H1 (cell line): ENCODE data around the gene EXOSC10. TPM values are rescaled to one million over a fixed set of nuclear protein-coding genes. Genes with fewer than 3 reads are reported as not detected.

Experiments
- CTCF ChIA-PET: fragments of 300-600 bp; sonication (Branson Sonifier 250); formaldehyde crosslinking; loops from one replicate; lab custom pipeline; 2021; ENCODE audit not compliant: partially characterized antibody; lab: Charles Lee
- POLR2A ChIA-PET: fragments of 300-600 bp; sonication (Branson Sonifier 250); formaldehyde crosslinking; loops from one replicate; lab custom pipeline; 2021; ENCODE audit warnings: inconsistent platforms; ENCODE audit not compliant: partially characterized antibody; lab: Charles Lee
- DNase-seq, 2 experiments: peaks; one replicate each; pipeline versions ENCODE4 v3.0.0 to v3.0.0-alpha.2; 2010 to 2022; ENCODE audit warnings: low spot score in 2 of 2, low read depth in 1 of 2, mixed read lengths in 1 of 2
- FAIRE-seq: peaks from 2 replicates; lab custom pipeline; 2011; peaks lifted over from hg19 to GRCh38; lab: Jason Lieb, UNC
- H2AFZ ChIP-seq: 2 replicates; pipeline ENCODE4 v1.8.1; 2012; ENCODE audit warnings: low read length, inconsistent platforms
- H2AK5ac ChIP-seq: 2 replicates; pipeline ENCODE4 v1.6.1; 2013; ENCODE audit warnings: low read depth, low read length
- H2BK120ac ChIP-seq: replicated peaks from 2 replicates; pipeline ENCODE3; 2013; ENCODE audit warnings: low read depth, low read length, inconsistent platforms
- H2BK12ac ChIP-seq: 2 replicates; pipeline ENCODE4 v1.6.1; 2013; ENCODE audit warnings: low read depth, low read length
- H2BK15ac ChIP-seq: 2 replicates; pipeline ENCODE4 v1.6.1; 2013; ENCODE audit warnings: low read length
- H2BK20ac ChIP-seq: 2 replicates; pipeline ENCODE4 v1.6.1; 2013; ENCODE audit warnings: low read length
- H2BK5ac ChIP-seq: 2 replicates; pipeline ENCODE4 v1.6.1; 2013; ENCODE audit warnings: low read depth, low read length
- H3K14ac ChIP-seq: 2 replicates; pipeline ENCODE4 v1.6.1; 2013; ENCODE audit warnings: inconsistent platforms; ENCODE audit not compliant: insufficient read length
- H3K18ac ChIP-seq: 2 replicates; pipeline ENCODE4 v1.6.1; 2013; ENCODE audit warnings: low read length; ENCODE audit errors: extremely low read depth
- H3K23ac ChIP-seq: 2 replicates; pipeline ENCODE4 v1.6.1; 2013; ENCODE audit warnings: inconsistent platforms; ENCODE audit not compliant: insufficient read length
- H3K23me2 ChIP-seq: 2 replicates; pipeline ENCODE4 v1.6.1; 2013; ENCODE audit warnings: low read depth, low read length
- H3K27ac ChIP-seq: 2 replicates; pipeline ENCODE4 v1.6.1; 2011; ENCODE audit warnings: low read depth, low read length, inconsistent platforms
- H3K27me3 ChIP-seq, 4 experiments: replicated peaks in 1 of 4; 1 replicate in 1 of 4; 2 replicates in 3 of 4; pipeline versions ENCODE4 v1.6.1 to v1.8.1; 2011 to 2013; ENCODE audit warnings: low read length in 3 of 4, mild to moderate bottlenecking in 3 of 4, inconsistent platforms in 2 of 4, mixed read lengths in 2 of 4, moderate library complexity in 1 of 4; ENCODE audit not compliant: control insufficient read depth in 3 of 4, insufficient read depth in 3 of 4; ENCODE audit errors: extremely low read depth in 1 of 4
- H3K36me3 ChIP-seq, 4 experiments: 2 replicates each; pipeline versions ENCODE4 v1.6.1 to v1.8.1; 2011 to 2013; ENCODE audit warnings: mild to moderate bottlenecking in 4 of 4, low read length in 3 of 4, moderate library complexity in 2 of 4, control low read depth in 1 of 4, inconsistent platforms in 1 of 4; ENCODE audit not compliant: insufficient read depth in 4 of 4, control insufficient read depth in 2 of 4
- H3K4ac ChIP-seq: replicated peaks from 2 replicates; pipeline ENCODE3; 2013; ENCODE audit warnings: low read length, low read depth, mixed read lengths, inconsistent platforms; ENCODE audit not compliant: insufficient read length
- H3K4me1 ChIP-seq, 4 experiments: replicated peaks in 1 of 4; 1 replicate in 1 of 4; 2 replicates in 3 of 4; pipeline versions ENCODE4 v1.6.1 to v1.8.1; 2011 to 2013; ENCODE audit warnings: low read length in 3 of 4, inconsistent platforms in 2 of 4, mixed read lengths in 1 of 4; ENCODE audit not compliant: insufficient read depth in 4 of 4, control insufficient read depth in 3 of 4
- H3K4me2 ChIP-seq, 2 experiments: 2 replicates each; pipeline versions ENCODE4 v1.6.1 to v1.8.1; 2011 to 2013; ENCODE audit warnings: low read depth in 2 of 2, low read length in 2 of 2, control low read depth in 1 of 2, inconsistent platforms in 1 of 2, mild to moderate bottlenecking in 1 of 2; ENCODE audit not compliant: insufficient read depth in 1 of 2
- H3K4me3 ChIP-seq, 4 experiments: fragments of 200-600, 300-600 bp in 1 of 4; sonication (generic), shearing (Covaris generic), sonication (Bioruptor Twin) in 1 of 4; 2 replicates each; pipeline versions ENCODE4 v1.5.1 to v1.8.1; 2011 to 2016; ENCODE audit warnings: low read length in 4 of 4, low read depth in 3 of 4, control low read depth in 2 of 4, inconsistent platforms in 2 of 4, mild to moderate bottlenecking in 2 of 4, mixed read lengths in 1 of 4, moderate library complexity in 1 of 4; ENCODE audit not compliant: insufficient read depth in 2 of 4; ENCODE audit errors: extremely low read depth in 1 of 4
- H3K56ac ChIP-seq: replicated peaks from 2 replicates; pipeline ENCODE3; 2013; ENCODE audit warnings: low read depth, mild to moderate bottlenecking, mixed read lengths, low read length, inconsistent platforms; ENCODE audit not compliant: insufficient read length
- H3K79me1 ChIP-seq: 2 replicates; pipeline ENCODE4 v1.6.1; 2013; ENCODE audit warnings: low read depth, low read length, control low read depth
- H3K79me2 ChIP-seq, 2 experiments: 2 replicates each; pipeline versions ENCODE4 v1.6.1 to v1.8.1; 2012 to 2013; ENCODE audit warnings: low read length in 2 of 2, mild to moderate bottlenecking in 2 of 2, inconsistent platforms in 1 of 2; ENCODE audit not compliant: insufficient read depth in 2 of 2, control insufficient read depth in 1 of 2
- H3K9ac ChIP-seq, 4 experiments: replicated peaks in 1 of 4; 1 replicate in 1 of 4; 2 replicates in 3 of 4; pipeline versions ENCODE4 v1.6.1 to v1.8.1; 2011 to 2013; ENCODE audit warnings: low read depth in 3 of 4, low read length in 3 of 4, control low read depth in 2 of 4, mild to moderate bottlenecking in 2 of 4, moderate library complexity in 2 of 4, inconsistent platforms in 1 of 4; ENCODE audit errors: extremely low read depth in 1 of 4
- H3K9me3 ChIP-seq, 2 experiments: 2 replicates each; pipeline versions ENCODE4 v1.6.1 to v1.8.1; 2012 to 2013; ENCODE audit warnings: mild to moderate bottlenecking in 2 of 2, moderate library complexity in 2 of 2, control low read depth in 1 of 2, inconsistent platforms in 1 of 2, low read depth in 1 of 2, low read length in 1 of 2, mixed read lengths in 1 of 2; ENCODE audit not compliant: insufficient read depth in 2 of 2
- H4K20me1 ChIP-seq, 2 experiments: replicated peaks in 1 of 2; 2 replicates each; pipeline versions ENCODE3 to v1.8.1; 2011 to 2013; ENCODE audit warnings: inconsistent platforms in 2 of 2, low read length in 2 of 2, mild to moderate bottlenecking in 1 of 2; ENCODE audit not compliant: insufficient read depth in 2 of 2, control insufficient read depth in 1 of 2
- H4K5ac ChIP-seq: 2 replicates; pipeline ENCODE4 v1.6.1; 2013; ENCODE audit warnings: low read length, low read depth, mixed read lengths, inconsistent platforms; ENCODE audit not compliant: insufficient read length
- H4K8ac ChIP-seq: 2 replicates; pipeline ENCODE4 v1.8.0; 2013; ENCODE audit warnings: mild to moderate bottlenecking, moderate library complexity, low read length, inconsistent platforms; ENCODE audit not compliant: insufficient read depth; ENCODE audit errors: extremely low read depth
- H4K91ac ChIP-seq: replicated peaks from 2 replicates; pipeline ENCODE3; 2013; ENCODE audit warnings: low read length, mixed read lengths, inconsistent platforms; ENCODE audit not compliant: insufficient read length
- PHF8 ChIP-seq: fragments of 200-600 bp; sonication (generic); conservative IDR thresholded peaks from 2 replicates; pipeline ENCODE4 v1.7.1; 2012; ENCODE audit warnings: low read depth, mild to moderate bottlenecking, inconsistent platforms, low read length, moderate library complexity
- POLR2AphosphoS5 ChIP-seq: IDR thresholded peaks from 2 replicates; pipeline ENCODE4 v1.6.1; 2011; ENCODE audit warnings: low read depth, low read length
- WGBS, 2 experiments: shearing (Covaris generic) in 1 of 2; methylation state at CpG; one replicate each; pipeline versions ENCODE4 v1.1.6 to v1.1.7; 2013 to 2015; ENCODE audit warnings: low lambda C conversion rate in 2 of 2, mixed read lengths in 2 of 2, inconsistent platforms in 1 of 2, low coverage in 1 of 2, missing lambda C conversion rate in 1 of 2; ENCODE audit not compliant: insufficient replicate concordance in 2 of 2, insufficient coverage in 1 of 2, insufficient read length in 1 of 2; ENCODE audit errors: extremely low coverage in 1 of 2, missing lambda C conversion rate in 1 of 2; 5-methylcytosine and 5-hydroxymethylcytosine counted together
- polyA plus RNA-seq, 7 experiments: library from polyadenylated mRNA; depleted of rRNA in 3 of 7; stranded (reverse) in 5 of 7; unstranded in 2 of 7; fragments of >200 nt in 5 of 7; fragments of 200-250 nt in 2 of 7; gene quantifications; 1 replicate in 5 of 7; 2 replicates in 1 of 7; 4 replicates in 1 of 7; pipeline versions ENCODE4 v1.2.1 to v1.2.3, GENCODE V29; 2011 to 2013; ENCODE audit warnings: missing spikeins in 2 of 7, mixed read lengths in 2 of 7
- total RNA-seq: library from RNA; stranded (reverse); fragmentation: NEBNext Ultra II Directional; extraction: Animal tissue kit (Norgen Biotek cat#: 25700); gene quantifications from 2 replicates; pipeline ENCODE4 v1.2.1, GENCODE V29; 2021

Gene EXOSC10
- total and polyA plus RNA-seq, 2 of the 8 experiments (the other 6 are each of a cell fraction or from before 2014, with no cell fraction given): 57.9 to 86.1 TPM

DNA sequence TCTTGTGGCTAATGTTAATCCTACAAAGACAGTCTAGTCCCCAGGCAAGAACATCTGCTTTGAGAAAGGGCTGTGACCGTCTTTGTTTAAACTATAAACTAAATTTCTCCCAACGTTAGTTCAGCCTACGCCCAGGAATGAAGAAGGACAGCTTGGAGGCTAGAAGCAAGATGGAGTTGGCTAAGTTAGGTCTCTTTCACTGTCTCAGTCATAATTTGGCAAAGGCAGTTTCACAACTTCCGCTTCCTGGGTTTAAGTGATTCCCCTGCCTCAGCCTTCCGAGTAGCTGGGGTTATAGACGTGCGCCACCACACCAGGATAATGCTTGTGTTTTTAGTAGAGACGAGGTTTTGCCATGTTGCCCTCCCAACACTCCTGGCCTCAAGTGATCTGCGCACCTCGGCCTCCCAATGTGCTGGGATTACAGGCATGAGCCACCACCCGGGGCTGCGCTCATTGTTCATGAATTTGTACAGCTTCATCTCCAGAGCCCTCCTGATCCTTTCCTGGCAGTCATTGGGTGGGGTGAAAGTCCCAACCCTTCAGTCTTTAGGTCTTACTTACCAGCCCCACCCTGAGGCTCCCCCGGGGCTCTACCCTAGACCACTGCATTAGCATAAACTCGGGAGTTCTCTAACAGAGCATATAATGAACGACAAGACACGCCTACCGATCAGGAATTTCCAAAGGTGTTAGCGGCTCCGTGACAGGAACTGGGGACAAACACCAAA lies 47.7 kb downstream of the EXOSC10 start:
- H2BK12ac ChIP-seq: no peak overlapping the region
- H3K4me3 ChIP-seq: no peak overlapping the region
- no peak overlapping the region for H4K5ac ChIP-seq
- TF ChIP-seq PHF8 (no peak), POLR2AphosphoS5 (0 out of 2 replicates have a peak, but pooled peaks have one; percentile 27)
- TF ChIP-seq, all 59 proteins: peak for 1
- Histone ChIP-seq H3K4ac (no peak overlapping the region), H3K9me3 (no peaks in the 10 kb centered on the region), H2BK20ac (no peak overlapping the region), H3K4me1 (peaks cover 0 to 12% (median 4%) of the 10 kb centered on the region in 4 experiments; a peak in 5 of 7 replicates), H2BK5ac (no peak overlapping the region), H3K27me3 (no peaks in the 10 kb centered on the region), H3K36me3 (peaks cover 6 to 21% (median 14%) of the 10 kb centered on the region in 4 experiments; a peak in 7 of 8 replicates), H3K23me2 (0 out of 2 replicates have a peak, but pooled peaks cover 2% of the 10 kb centered on the region), H2BK120ac (no peak overlapping the region), H3K56ac (no peak overlapping the region), H3K27ac (no peak overlapping the region), H3K4me2 (no peak overlapping the region), H4K8ac (no peak overlapping the region), H4K20me1 (peaks cover 3 to 5% of the 10 kb centered on the region in 2 experiments), H4K91ac (no peak overlapping the region), H3K18ac (no peak overlapping the region), H3K79me2 (no peaks in the 10 kb centered on the region), H3K14ac (no peak overlapping the region), H3K79me1 (no peaks in the 10 kb centered on the region), H2BK15ac (no peak overlapping the region; the same call in 1 of the 2 replicates), H3K9ac (no peak overlapping the region), H2AFZ (no peak overlapping the region), H3K23ac (no peak overlapping the region), H2AK5ac (no peak overlapping the region)
- CTCF ChIA-PET: interaction anchor here (1.3 to 14.5 kb wide), 3 partner anchors 9 to 21 kb away, joined by 5 to 168 read pairs (median 5); no protein-coding TSS in a partner anchor
- WGBS, 2 experiments: 85% methylated on average over 19 of the region's 19 CpGs; no CpG with 5 or more reads in 1 of the 2 experiments
- DNase-seq (no peak), FAIRE-seq (no peak)
- POLR2A ChIA-PET: interaction anchor here (0.8 to 5.8 kb wide), 12 partner anchors 9 to 596 kb away, joined by 3 to 44 read pairs (median 6); partner anchors contain the start of genes EXOSC10 and SRM
